K562 (cell line): ENCODE measurements around the gene PSMC3IP. TPM values are rescaled to one million over a fixed set of nuclear protein-coding genes. Genes with fewer than 3 reads are reported as not detected.
A peak's percentile ranks its signal among the peaks of the same experiment; 100 is the strongest.

Experiments
- NCOA2 ChIP-seq, 2 experiments: fragments of 450-650 bp; IDR thresholded peaks; 2 replicates each; pipeline ENCODE4 v1.6.1; 2018; ENCODE audit warnings: mild to moderate bottlenecking in 2 of 2, moderate library complexity in 1 of 2; ENCODE audit not compliant: partially characterized antibody in 2 of 2
- ZFP1 ChIP-seq: fragments of 450-650 bp; formaldehyde crosslinking; IDR thresholded peaks from 2 replicates; pipeline ENCODE4 v1.4.0; 2020; ENCODE audit warnings: mild to moderate bottlenecking, mixed read lengths
- ZNF311 ChIP-seq: fragments of 250-450 bp; sonication (Bioruptor Pico); IDR thresholded peaks from 2 replicates; pipeline ENCODE4 v1.4.0; 2020; ENCODE audit warnings: mild to moderate bottlenecking, moderate library complexity
- ZNF668 ChIP-seq: fragments of 250-450 bp; sonication (Bioruptor Pico); IDR thresholded peaks from 2 replicates; pipeline ENCODE4 v1.8.0; 2022; ENCODE audit warnings: mild to moderate bottlenecking, inconsistent platforms
- polyA plus RNA-seq, 8 experiments: library from polyadenylated mRNA; depleted of rRNA in 4 of 8; stranded (reverse) in 5 of 8; unstranded in 3 of 8; fragments of >200 nt; fragmentation: Nextera tagmentation in 2 of 8; fragmentation: Illumina TruSeq in 1 of 8; extraction: Ambion mirVana in 2 of 8; extraction: Trizol in 1 of 8; gene quantifications; 2 replicates each; pipeline versions ENCODE4 v1.2.1 to v1.2.3, GENCODE V29; 2011 to 2014; ENCODE audit warnings: inconsistent platforms in 1 of 8, missing spikeins in 1 of 8
- total RNA-seq, 7 experiments: library from RNA; depleted of rRNA in 6 of 7; stranded (reverse); fragments of >200 nt in 6 of 7; fragmentation: Illumina TruSeq in 2 of 7; extraction: Trizol in 2 of 7; gene quantifications; 2 replicates each; pipeline versions ENCODE4 v1.2.1 to v1.2.3, GENCODE V29; 2011 to 2021; ENCODE audit warnings: low replicate concordance in 1 of 7
- TF ChIP-seq, protein P1 (sequence below): fragments of 200-800 bp; sonication (Bioruptor generic); IDR thresholded peaks from 2 replicates; pipeline ENCODE4 v1.6.1; 2016; ENCODE audit warnings: missing genetic modification characterization, missing compliant biosample characterization
- TF ChIP-seq, protein P2 (sequence below), 2 experiments: IDR thresholded peaks; 2 replicates each; pipeline ENCODE4 v1.6.1; 2012; ENCODE audit warnings: improper control_type of control experiment in 2 of 2, low read depth in 2 of 2, low read length in 2 of 2, borderline replicate concordance in 1 of 2
- TF ChIP-seq, protein P3 (sequence below): sonication (generic); formaldehyde crosslinking; IDR thresholded peaks from 2 replicates; pipeline ENCODE4 v1.8.0; 2022; ENCODE audit warnings: mild to moderate bottlenecking, low read depth, missing genetic modification reagents
- TF ChIP-seq, protein P4 (sequence below): sonication (generic); formaldehyde crosslinking; IDR thresholded peaks from 2 replicates; pipeline ENCODE4 v1.8.0; 2023; ENCODE audit warnings: missing genetic modification reagents, mild to moderate bottlenecking, borderline replicate concordance
- TF ChIP-seq, protein P5 (sequence below): fragments of 450-650 bp; IDR thresholded peaks from 2 replicates; pipeline ENCODE4 v1.6.1; 2016; ENCODE audit warnings: missing biosample characterization, missing genetic modification characterization

PSMC3IP gene
- total and polyA plus RNA-seq, 9 of the 15 experiments (the other 6 are each of a cell fraction or from before 2014, with no cell fraction given), result 13.8 to 65.6 (median 32.8) TPM

DNA sequence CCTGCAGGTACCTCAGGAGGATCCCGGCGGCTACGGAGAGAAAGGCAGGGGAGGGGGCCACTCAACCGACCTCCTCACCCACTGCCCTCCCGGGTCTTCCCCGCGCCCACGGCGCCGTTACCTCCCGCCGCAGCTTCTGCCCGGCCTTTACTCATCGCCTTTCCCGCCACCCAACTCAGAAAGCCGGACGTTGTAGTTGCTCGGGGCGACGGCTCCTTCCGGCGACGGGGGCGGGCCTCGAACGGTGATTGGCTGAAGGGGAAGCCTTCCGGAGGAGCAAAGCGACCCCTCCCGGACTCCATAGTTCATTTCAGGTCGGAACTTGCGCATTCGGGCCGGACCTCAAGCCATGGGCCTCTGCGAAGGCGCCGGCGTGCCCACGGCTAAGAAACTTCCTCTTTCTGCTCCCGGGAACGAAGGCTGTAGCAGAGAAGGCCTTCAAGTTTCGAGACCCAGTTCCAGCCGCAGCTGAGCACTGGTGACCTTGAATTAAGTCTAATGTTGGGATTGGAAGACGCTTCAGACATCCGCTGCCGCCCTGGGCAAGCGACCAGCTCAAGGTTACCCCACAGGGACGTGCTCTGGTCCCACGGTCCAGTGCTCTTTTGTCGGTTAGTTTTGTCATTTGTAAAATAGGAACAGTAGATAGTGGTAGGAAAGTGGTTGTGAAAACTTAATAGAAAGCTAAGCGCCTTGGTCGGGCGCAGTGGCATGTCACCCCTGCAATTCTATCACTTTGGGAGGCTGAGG lies at the start of gene PSMC3IP (continued):
- TF ChIP-seq, protein P1, sequence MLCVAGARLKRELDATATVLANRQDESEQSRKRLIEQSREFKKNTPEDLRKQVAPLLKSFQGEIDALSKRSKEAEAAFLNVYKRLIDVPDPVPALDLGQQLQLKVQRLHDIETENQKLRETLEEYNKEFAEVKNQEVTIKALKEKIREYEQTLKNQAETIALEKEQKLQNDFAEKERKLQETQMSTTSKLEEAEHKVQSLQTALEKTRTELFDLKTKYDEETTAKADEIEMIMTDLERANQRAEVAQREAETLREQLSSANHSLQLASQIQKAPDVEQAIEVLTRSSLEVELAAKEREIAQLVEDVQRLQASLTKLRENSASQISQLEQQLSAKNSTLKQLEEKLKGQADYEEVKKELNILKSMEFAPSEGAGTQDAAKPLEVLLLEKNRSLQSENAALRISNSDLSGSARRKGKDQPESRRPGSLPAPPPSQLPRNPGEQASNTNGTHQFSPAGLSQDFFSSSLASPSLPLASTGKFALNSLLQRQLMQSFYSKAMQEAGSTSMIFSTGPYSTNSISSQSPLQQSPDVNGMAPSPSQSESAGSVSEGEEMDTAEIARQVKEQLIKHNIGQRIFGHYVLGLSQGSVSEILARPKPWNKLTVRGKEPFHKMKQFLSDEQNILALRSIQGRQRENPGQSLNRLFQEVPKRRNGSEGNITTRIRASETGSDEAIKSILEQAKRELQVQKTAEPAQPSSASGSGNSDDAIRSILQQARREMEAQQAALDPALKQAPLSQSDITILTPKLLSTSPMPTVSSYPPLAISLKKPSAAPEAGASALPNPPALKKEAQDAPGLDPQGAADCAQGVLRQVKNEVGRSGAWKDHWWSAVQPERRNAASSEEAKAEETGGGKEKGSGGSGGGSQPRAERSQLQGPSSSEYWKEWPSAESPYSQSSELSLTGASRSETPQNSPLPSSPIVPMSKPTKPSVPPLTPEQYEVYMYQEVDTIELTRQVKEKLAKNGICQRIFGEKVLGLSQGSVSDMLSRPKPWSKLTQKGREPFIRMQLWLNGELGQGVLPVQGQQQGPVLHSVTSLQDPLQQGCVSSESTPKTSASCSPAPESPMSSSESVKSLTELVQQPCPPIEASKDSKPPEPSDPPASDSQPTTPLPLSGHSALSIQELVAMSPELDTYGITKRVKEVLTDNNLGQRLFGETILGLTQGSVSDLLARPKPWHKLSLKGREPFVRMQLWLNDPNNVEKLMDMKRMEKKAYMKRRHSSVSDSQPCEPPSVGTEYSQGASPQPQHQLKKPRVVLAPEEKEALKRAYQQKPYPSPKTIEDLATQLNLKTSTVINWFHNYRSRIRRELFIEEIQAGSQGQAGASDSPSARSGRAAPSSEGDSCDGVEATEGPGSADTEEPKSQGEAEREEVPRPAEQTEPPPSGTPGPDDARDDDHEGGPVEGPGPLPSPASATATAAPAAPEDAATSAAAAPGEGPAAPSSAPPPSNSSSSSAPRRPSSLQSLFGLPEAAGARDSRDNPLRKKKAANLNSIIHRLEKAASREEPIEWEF (CRISPR knock-in tag), result no peak
- TF ChIP-seq, protein P2, sequence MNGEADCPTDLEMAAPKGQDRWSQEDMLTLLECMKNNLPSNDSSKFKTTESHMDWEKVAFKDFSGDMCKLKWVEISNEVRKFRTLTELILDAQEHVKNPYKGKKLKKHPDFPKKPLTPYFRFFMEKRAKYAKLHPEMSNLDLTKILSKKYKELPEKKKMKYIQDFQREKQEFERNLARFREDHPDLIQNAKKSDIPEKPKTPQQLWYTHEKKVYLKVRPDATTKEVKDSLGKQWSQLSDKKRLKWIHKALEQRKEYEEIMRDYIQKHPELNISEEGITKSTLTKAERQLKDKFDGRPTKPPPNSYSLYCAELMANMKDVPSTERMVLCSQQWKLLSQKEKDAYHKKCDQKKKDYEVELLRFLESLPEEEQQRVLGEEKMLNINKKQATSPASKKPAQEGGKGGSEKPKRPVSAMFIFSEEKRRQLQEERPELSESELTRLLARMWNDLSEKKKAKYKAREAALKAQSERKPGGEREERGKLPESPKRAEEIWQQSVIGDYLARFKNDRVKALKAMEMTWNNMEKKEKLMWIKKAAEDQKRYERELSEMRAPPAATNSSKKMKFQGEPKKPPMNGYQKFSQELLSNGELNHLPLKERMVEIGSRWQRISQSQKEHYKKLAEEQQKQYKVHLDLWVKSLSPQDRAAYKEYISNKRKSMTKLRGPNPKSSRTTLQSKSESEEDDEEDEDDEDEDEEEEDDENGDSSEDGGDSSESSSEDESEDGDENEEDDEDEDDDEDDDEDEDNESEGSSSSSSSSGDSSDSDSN (IDR thresholded peaks at IDR 0.05; ENCODE audit: borderline replicate concordance in 1 of 2, low read depth in 2 of 2, low read length in 2 of 2), result peak in 1 of 2 experiments; percentile 75; a peak in 2 of 4 replicates
- no peak for TF ChIP-seq ZNF311 (CRISPR knock-in tag)
- no peak for TF ChIP-seq ZNF668 (CRISPR knock-in tag)
- no peak for TF ChIP-seq NCOA2 (IDR thresholded peaks at IDR 0.05; ENCODE audit: partially characterized antibody in 2 of 2)
- TF ChIP-seq ZFP1 (CRISPR knock-in tag), result no peak
- TF ChIP-seq, protein P3, sequence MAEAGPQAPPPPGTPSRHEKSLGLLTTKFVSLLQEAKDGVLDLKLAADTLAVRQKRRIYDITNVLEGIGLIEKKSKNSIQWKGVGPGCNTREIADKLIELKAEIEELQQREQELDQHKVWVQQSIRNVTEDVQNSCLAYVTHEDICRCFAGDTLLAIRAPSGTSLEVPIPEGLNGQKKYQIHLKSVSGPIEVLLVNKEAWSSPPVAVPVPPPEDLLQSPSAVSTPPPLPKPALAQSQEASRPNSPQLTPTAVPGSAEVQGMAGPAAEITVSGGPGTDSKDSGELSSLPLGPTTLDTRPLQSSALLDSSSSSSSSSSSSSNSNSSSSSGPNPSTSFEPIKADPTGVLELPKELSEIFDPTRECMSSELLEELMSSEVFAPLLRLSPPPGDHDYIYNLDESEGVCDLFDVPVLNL, result peak; percentile 85; the same call in 1 of the 2 replicates
- TF ChIP-seq, protein P4, sequence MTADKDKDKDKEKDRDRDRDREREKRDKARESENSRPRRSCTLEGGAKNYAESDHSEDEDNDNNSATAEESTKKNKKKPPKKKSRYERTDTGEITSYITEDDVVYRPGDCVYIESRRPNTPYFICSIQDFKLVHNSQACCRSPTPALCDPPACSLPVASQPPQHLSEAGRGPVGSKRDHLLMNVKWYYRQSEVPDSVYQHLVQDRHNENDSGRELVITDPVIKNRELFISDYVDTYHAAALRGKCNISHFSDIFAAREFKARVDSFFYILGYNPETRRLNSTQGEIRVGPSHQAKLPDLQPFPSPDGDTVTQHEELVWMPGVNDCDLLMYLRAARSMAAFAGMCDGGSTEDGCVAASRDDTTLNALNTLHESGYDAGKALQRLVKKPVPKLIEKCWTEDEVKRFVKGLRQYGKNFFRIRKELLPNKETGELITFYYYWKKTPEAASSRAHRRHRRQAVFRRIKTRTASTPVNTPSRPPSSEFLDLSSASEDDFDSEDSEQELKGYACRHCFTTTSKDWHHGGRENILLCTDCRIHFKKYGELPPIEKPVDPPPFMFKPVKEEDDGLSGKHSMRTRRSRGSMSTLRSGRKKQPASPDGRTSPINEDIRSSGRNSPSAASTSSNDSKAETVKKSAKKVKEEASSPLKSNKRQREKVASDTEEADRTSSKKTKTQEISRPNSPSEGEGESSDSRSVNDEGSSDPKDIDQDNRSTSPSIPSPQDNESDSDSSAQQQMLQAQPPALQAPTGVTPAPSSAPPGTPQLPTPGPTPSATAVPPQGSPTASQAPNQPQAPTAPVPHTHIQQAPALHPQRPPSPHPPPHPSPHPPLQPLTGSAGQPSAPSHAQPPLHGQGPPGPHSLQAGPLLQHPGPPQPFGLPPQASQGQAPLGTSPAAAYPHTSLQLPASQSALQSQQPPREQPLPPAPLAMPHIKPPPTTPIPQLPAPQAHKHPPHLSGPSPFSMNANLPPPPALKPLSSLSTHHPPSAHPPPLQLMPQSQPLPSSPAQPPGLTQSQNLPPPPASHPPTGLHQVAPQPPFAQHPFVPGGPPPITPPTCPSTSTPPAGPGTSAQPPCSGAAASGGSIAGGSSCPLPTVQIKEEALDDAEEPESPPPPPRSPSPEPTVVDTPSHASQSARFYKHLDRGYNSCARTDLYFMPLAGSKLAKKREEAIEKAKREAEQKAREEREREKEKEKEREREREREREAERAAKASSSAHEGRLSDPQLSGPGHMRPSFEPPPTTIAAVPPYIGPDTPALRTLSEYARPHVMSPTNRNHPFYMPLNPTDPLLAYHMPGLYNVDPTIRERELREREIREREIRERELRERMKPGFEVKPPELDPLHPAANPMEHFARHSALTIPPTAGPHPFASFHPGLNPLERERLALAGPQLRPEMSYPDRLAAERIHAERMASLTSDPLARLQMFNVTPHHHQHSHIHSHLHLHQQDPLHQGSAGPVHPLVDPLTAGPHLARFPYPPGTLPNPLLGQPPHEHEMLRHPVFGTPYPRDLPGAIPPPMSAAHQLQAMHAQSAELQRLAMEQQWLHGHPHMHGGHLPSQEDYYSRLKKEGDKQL (CRISPR knock-in tag), result no peak
- TF ChIP-seq, protein P5, sequence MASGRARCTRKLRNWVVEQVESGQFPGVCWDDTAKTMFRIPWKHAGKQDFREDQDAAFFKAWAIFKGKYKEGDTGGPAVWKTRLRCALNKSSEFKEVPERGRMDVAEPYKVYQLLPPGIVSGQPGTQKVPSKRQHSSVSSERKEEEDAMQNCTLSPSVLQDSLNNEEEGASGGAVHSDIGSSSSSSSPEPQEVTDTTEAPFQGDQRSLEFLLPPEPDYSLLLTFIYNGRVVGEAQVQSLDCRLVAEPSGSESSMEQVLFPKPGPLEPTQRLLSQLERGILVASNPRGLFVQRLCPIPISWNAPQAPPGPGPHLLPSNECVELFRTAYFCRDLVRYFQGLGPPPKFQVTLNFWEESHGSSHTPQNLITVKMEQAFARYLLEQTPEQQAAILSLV (tag), result no peak
